Stimulated activated CD8-positive, alpha-beta memory T cell treated with anti-CD3 and anti-CD28 coated beads, Interleukin-7, amount 100 ng/mL, for 24 hours (primary cell): ENCODE data around the gene MYH16.
"Not testable (repeated sequence)": the region's sequence is repeated elsewhere in the genome, so short reads cannot be mapped to it uniquely, and the experiment has no call there.

Source experiments
- DNase-seq: peaks from one replicate; pipeline ENCODE4 v3.0.0-alpha.2; 2020; ENCODE audit warnings: low read depth

MYH16 gene

DNA sequence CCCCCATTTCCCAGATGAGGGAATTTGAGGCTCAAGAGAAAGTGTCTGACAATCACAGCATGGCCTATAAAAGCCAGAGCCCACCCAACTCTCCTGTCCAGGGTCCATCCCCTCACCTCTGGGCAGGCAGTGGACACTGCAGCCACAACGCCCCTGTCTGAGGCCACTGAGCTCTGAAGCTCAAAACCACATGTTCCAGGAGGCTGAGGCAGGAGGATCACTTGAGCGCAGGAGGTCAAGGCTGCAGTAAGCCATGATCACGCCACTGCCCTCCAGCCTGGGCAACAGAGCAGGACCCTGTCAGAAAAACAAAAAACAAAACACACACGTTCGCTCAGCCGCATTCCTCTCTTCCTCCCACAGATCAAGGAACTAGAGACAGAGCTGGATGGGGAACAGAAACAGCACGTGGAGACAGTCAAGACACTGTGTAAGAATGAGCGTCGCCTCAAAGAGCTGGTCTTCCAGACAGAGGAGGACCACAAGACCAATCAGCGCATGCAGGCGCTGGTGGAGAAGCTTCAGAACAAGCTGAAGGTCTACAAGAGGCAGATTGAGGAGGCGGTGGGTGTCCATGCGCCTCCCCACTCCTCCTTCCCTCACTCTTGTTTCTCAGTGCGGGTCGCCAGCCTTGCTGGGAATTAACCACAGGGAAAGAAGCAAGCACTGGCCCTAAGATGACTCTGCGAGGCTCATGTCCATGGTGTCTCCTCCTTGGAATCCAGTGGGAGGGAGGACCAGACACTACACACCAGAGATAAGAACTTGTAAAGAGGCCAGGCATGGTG is 33.0 kb downstream of the MYH16 start:
- DNase-seq, result no peak

DNA sequence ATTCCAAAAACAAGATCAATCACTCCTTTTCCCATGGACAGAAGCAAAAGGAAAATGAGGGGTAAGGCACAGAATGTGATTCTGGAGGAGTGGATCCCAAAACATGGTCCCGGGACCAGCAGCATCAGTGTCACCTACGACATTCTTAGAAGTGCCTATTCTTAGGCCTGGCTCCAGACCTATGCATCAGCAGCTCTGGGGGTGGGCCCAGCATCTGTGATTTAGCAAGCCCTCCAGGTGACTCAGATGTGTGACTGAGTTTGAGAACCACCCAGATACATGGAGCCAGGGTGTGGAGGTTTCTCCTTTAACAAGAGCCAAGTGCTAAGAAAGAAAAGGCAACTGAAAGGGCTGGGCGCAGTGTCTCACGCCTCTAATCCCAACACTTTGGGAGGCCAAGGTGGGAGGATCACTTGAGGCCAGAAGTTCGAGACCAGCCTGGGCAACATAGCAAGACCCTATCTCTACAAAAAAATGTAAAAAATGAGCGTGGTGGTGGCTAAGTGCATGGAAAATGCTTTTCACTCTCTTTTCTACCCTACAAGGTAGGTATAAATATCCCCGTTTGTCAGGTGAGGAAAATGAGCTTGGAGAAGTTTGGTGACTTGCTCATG is 35.9 kb downstream of the MYH16 start:
- no peak for DNase-seq

DNA sequence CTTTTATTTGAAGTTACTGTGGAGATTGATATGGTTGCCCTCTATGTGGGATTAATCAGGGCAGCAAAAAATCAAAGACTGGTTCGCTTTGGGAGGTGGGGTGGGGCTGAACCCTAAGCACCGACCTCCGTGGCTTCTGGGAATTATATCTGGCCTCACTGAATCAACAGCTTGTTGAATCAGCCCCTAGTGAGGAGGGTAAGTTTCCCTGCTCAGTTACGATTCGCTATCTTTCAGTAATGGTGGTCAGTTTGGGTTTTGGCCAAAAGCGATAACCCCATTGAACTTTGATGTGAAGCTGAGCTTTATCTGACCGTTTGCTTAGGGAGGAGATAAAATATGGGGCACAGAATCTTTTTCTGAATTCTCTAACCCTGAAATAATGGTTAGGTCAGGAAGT is 36.5 kb downstream of the MYH16 start:
- DNase-seq, result no peak

DNA sequence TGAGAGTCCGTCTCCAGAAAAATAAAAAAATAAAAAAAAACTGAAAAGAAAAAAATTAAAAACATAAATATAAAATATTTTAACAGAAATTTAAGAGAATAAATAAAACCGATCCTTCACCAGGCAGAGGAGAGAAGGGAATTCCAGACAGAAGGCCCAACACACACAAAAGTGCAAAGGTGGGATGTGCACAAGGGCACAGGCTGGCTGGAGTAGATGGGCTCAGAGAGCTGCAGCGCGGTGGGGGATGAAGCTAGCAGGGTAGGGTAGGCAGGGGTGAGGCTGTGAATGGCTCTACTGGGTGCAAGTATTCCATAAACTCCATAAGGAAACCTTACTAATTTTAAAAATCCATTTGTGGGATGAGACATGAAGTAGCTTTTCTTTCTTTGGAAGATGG is 37.4 kb downstream of the MYH16 start:
- DNase-seq, result no peak

DNA sequence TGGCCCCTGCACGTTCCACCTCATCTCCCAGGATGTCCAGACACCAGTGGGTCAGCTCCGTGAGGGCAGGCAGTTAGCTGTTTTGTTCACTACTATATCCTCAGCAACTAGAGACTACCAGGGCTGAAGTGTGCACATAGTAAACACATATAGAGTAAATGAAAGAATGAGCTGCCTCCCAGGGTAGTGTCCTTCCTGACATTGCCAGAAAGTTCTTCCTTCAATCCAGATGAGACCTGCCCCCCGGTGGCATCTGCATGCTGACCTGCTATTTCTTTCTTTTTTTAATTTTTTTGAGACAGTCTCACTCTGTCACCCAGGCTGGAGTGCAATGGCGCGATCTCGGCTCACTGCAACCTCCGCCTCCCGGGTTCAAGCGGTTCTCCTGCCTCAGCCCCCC is 39.1 kb downstream of the MYH16 start:
- no peak for DNase-seq

DNA sequence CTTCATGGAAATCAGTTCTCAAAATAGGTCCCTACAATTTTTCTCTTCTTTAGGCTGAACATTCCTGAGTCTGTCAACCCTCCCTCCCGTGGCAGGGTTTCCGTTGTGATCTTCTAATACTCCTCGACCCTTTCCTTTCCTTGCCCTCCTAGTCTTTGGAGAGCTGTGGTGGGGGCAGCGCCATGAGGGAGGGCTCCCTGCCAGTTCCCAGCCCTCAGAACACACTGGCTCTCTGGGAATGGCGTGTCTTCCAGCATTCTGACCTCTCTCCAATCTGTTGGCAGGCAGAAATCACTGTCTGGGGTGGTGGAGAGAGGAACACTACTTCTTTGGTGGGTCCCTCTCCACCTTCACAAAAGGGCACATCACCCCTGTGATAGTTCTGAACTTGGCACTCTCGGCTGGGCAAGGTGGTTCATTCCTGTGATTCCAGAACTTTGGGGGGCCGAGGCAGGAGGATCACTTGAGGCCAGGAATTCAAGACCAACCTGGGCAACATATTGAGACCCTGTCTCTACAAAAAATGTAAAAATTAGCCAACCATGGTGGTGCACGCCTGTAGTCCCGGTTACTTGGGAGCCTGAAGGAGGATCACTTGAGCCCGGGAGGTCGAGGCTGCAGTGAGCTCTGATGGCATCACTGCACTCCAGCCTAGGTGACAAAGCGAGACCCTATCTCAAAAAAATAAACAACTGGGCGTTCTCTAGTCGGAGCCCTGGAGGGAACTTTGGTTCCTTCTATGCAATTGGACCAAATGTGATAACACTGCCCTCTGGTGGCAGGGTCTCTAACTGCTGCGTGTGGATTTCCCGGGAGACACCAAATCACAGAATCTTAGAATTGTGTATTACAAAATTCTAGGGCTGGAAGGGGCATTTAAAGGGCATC is 39.9 kb downstream of the MYH16 start:
- peak; percentile 55 for DNase-seq

DNA sequence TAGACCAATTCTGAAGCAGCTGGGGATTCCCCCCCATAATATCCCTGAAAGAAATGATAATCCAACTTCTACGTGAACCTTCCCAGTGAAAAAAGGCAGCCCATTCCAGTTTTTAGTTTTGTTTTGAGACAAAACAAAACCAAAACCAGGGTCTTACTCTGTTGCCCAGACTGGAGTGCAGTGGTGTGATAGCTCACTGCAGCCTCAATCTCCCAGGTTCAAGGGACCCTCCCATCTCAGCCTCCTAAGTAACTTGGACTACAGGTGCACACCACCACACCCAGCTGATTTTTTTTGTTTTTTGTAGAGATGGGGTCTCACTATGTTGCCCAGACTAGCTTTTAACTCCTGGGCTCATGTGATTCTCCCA is 40.5 kb downstream of the MYH16 start:
- DNase-seq, result no peak

DNA sequence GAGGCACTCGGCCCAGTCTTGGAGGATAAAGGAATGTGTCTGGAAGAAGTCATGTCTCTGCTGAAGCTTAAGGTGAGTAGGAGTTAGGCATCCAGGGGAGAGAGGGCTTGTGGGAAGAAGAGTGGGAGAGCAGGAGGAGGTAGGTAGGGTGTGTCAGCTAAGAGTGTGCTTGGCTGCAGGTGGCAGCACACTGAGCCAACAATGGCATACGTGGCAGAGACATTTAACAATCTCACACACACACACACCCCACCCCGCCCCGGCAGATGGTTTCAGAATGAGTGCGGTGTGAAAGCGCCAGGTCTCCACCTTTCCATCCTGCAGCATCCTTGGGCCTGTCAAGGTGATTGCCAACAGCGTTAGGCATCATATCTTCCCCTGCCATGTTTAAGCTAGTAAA is 41.9 kb downstream of the MYH16 start:
- DNase-seq, result no peak

DNA sequence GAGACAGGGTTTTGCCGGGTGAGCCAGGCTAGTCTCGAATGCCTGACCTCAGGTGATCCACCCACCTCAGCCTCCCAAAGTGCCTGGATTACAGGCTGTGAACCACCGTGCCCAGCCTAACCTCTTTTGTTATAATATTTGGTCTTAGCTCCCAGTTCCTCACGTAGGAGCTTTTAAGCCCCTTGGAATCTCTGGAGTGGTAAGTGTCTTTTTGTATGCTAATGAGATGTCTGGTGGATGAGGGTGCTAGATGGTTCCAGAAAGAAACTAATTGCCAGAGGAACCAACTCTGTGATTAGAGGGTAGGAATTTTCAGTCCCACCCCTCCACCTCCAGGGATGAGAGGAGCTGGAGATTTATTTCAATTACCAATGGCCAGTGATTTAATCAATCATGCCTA is 47.7 kb downstream of the MYH16 start:
- no peak for DNase-seq

DNA sequence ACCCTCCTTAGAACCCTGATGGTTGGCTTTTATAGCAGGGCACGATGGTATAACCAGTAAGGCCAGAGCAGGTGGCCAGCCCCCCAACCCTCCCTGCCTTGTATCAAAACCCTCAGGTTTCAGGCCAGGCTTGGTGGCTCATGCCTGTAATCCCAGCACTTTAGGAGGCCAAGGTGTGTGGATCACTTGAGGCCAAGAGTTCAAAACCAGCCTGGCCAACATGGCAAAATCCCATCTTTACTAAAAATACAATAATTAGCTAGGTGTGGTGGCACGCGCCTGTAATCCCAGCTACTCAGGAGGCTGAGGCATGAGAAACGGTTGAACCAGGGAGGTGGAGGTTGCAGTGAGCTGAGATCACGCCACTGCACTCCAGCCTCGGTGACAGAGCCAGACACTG is 50.0 kb downstream of the MYH16 start:
- not testable (repeated sequence) for DNase-seq

DNA sequence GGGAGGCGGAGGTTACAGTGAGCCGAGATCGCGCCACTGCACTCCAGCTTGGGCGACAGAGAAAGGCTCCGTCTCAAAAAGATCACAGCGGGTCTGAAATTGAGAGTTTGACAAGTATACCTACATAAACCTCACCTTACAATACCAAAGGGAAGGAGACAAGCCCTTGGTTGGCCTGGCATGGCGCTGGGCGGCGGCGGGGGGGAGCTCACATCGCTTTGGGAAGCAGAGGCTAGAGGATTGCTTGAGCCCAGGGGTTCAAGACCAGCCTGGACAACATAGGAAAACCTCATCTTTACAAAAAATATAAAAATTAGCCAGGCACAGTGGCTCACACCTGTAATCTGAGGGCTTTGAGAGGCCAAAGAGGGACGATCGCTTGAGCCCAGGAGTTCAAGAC is 51.9 kb downstream of the MYH16 start:
- no peak for DNase-seq

DNA sequence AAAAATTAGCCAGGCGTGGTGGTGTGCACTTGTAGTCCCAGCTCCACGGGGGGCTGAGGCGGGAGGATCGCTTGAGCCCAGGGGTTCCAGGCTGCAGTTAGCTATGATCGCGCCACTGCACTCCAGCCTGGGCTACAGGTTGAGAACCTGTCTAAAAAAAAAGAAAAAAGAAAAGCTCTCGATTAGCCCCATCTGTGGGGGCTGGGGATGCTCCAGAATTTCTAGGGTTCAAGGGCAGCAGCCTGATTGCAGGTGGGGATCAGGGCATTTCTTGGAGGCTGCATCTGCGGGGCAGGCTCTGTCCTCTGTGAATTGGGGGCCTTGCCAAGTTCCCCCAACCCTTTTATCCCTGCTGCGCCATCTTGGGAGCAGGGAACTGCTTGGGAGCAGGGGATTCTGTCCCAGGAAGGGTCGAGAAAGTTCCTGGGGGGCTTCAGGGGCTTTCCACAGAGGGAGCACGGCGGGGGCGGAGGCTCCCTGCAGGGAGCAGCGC is 52.4 kb downstream of the MYH16 start:
- no peak for DNase-seq

DNA sequence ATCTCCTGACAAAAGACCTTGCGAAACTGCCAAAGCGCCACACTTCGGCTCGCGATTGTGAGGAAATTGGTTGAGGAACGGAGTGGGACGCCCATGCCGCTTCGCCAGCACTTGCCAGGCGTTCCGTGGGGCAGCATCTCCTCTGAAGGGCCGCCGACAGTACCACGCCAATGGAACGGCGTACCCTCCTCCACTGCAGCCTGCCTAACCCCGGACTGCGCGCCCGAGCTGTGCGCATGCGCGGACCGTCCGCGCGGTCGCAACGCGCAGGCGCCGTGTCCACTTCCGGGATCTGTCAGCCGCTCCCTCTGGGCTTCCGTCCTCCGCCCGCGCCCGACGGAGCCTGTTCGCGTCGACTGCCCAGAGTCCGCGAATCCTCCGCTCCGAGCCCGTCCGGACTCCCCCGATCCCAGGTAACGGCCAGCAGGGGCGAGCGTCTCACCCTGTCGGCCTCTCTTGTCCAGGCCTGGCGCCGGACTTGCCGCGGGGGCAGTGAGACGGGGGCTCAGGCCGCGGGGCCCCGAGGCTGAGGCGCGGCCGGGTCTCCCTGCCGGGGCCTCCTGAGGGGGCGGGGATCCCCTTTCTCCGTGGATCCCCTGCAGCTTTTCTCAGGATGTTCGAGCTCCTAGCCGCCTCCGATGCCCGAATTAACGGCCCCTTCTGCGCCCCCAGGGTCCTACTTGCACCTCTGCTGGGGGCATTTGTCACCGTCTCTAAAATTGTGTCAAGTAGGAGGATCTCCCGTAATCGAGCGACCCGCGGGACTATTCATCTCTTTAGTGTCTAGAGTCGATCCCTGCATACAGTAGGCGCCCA is 53.2 kb downstream of the MYH16 start, which contains the start of gene ARPC1A:
TSS of gene ARPC1A (plus strand) at position 307 of the 816 bp plus-strand sequence. CDS start 7,456 bp downstream, outside the sequence.
- DNase-seq, result peak; percentile 82

DNA sequence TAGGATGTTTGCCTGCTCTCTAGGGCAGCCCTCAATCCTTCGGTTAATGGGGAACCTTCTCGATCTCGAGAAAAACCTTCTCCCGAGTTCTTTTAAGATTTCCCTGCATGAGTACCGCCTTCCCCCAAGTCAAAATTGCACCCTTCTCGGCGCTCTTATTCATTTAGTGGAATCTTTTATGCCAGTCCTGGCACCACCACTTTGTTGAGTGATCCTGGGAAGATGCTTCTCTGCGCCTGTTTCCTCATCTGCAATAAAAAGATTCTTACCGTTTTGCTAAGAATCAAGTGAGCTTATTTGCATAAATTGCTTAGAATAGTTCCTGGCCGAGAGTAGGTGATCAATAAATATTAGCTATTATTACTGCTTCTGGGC is 53.8 kb downstream of the MYH16 start:
- DNase-seq, result no peak

DNA sequence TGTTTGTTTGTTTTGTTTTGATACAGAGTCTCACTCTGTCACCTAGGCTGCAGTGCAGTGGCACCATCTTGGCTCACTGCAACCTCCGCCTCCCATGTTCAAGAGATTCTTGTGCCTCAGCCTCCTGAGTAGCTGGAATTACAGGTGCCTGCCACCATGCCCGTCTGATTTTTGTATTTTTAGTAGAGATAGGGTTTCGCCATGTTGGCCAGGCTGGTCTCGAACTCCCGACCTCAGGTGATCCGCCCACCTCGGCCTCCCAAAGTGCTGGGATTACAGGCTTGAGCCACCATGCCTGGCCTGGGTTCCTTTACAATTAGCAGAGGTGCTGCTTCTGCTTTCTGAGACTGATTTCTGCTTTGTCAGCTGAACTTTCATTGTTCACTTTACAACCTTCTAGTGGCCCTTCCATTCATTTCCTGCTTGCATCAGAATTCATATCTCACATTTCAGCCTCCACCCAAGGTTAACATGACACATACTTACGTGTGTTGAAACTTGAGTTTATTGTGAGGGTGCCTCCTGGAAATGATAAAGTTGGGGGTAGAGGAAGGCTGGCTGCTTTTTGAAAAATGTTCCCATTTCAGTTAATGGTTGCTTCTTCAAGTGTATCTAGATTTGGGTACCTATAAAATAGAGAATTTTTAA is 57.8 kb downstream of the MYH16 start:
- not testable (repeated sequence) for DNase-seq

DNA sequence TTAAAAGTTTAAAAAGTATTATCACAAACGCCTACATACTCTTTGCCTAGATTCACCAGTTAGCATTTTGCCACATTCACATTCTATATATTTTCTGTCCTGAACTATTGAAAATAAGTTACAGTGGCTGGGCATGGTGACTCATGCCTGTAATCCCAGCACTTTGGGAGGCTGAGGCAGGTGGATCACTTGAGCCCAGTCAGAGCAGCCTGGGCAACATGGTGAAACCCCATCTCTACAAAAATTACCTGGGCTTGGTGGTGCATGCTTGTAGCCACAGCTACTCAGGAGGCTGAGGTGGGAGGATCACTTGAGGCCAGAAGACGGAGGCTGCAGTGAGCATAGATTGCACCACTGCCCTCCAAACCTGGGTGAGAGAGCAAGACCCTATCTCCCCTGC is 58.4 kb downstream of the MYH16 start:
- no peak for DNase-seq

DNA sequence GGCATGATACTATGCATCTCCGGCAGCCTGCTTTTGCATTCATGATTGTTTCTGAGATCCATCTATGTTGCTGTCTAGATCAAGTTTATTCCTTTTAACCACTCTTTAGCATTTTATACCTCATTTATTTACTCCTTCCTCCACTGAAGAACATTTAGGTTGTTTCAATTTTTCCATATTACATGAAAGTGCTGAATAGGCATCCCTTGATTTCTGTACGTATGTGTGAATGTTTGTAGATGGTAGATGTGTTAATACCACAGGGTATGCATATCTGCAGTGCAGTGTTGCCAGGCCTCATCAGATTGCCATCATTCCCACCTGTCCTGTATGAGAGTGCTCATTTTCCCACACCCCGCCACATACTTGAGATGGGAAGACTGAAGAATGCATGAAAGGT is 67.0 kb downstream of the MYH16 start:
- no peak for DNase-seq

DNA sequence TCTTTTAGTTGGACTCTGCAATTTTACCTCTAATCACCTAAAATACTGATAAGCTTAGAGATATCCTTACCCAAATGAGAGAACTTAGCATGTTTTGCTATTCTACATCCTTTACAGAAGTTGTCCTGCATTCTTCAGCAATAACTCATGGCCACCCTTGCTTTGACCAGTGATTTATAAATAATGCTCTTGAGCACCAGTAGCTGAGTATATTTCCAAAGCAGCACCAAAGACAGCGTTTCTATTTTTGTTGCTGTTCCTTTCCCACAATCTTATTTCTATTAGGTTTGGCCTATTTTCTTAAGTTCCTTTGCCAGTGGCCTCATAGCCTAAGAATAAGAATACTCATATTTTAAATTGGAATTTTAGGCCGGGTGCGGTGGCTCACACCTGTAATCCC is 68.0 kb downstream of the MYH16 start:
- no peak for DNase-seq

DNA sequence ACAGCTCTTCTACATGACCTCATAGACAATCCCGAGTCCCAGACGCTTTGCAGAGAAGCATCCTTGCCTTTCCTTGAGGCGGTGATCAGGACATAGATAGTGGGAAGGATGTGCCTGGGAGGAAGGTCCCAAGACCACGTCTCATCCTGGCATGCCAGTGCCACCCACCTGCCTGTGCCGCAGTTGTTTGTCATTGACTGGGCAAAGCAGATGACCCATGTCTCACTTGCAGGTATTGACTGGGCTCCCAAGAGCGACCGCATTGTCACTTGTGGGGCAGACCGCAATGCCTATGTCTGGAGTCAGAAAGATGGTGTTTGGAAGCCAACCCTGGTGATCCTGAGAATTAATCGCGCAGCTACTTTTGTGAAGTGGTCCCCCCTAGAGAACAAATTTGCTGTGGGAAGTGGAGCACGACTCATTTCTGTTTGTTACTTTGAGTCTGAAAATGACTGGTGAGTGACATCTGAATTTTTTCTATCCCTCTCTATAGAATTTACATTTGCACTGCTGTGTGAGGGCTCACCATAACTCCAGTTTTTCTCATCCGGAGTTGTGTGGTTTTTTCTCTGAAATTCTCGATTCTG is 71.5 kb downstream of the MYH16 start:
- no peak for DNase-seq

DNA sequence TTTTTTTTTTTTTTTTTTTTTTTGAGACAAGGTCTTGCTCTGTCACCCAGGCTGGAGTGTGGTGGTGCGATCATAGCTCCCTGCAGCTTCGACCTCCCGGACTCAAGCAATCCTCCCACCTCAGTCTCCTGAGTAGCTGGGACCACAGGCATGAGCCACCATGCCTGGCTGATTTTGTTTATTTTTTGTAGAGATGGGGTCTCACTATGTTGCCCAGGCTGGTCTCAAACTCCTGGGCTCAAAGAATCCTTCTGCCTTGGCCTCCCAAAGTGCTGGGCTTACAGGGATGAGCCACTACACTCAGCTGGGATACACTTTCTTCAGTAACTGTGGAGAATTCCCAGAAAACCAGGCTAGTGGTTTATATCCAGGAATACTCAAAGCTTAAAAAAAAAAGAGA is 78.0 kb downstream of the MYH16 start:
- DNase-seq, result not testable (repeated sequence)

DNA sequence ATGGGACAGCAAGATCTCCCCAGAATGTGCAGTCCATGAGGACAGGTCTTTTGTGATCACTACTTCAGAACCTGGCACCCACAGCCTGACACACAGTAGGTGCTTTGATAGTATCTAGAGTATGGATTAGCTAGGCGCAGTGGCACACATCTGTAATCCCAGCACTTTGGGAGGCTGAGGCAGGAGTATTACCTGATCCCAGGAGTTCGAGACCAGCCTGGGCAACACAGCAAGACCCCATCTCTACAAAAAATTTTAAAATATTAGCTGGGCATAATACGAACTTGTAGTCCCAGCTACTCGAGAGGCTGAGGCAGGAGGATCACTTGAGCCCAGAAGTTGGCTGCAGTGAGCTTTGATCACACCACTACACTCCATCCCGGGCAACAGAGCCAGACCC is 79.6 kb downstream of the MYH16 start:
- DNase-seq, result no peak
